ENCODE measurements around the gene PARP9. TPM values are rescaled to one million over a fixed set of nuclear protein-coding genes. Genes with fewer than 3 reads are reported as not detected.

PARP9 gene
- total and polyA plus RNA-seq, 2 of the 13 experiments (the other 11 are each of a cell fraction or from before 2014, with no cell fraction given), result 6.5 to 10.6 TPM

GRCh38 chr3:122553171-122553570 lies 10.9 kb downstream of the PARP9 start (continued):
- TF ChIP-seq ZNF318 (CRISPR knock-in tag; IDR thresholded peaks at IDR 0.05), result no peak
- no peak for TF ChIP-seq ZNF275 (CRISPR knock-in tag; IDR thresholded peaks at IDR 0.05; ENCODE audit: borderline replicate concordance)
- no peak for TF ChIP-seq ZNF446 (CRISPR knock-in tag; IDR thresholded peaks at IDR 0.05)
- no peak for TF ChIP-seq ZBTB4 (CRISPR knock-in tag; IDR thresholded peaks at IDR 0.05; ENCODE audit: borderline replicate concordance)
